ENCODE results near the gene ASTN1.

GRCh38 chr1:176815621-176816020 lies 348.9 kb downstream of the ASTN1 start:
- TF ChIP-seq, protein P1, sequence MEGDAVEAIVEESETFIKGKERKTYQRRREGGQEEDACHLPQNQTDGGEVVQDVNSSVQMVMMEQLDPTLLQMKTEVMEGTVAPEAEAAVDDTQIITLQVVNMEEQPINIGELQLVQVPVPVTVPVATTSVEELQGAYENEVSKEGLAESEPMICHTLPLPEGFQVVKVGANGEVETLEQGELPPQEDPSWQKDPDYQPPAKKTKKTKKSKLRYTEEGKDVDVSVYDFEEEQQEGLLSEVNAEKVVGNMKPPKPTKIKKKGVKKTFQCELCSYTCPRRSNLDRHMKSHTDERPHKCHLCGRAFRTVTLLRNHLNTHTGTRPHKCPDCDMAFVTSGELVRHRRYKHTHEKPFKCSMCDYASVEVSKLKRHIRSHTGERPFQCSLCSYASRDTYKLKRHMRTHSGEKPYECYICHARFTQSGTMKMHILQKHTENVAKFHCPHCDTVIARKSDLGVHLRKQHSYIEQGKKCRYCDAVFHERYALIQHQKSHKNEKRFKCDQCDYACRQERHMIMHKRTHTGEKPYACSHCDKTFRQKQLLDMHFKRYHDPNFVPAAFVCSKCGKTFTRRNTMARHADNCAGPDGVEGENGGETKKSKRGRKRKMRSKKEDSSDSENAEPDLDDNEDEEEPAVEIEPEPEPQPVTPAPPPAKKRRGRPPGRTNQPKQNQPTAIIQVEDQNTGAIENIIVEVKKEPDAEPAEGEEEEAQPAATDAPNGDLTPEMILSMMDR (conservative IDR thresholded peaks at IDR 0.05) = no peak
- TF ChIP-seq EZH2 (IDR thresholded peaks at IDR 0.05; ENCODE audit: low read depth) = no peak
